ENCODE measurements around the gene RTN4RL1.

DNA sequence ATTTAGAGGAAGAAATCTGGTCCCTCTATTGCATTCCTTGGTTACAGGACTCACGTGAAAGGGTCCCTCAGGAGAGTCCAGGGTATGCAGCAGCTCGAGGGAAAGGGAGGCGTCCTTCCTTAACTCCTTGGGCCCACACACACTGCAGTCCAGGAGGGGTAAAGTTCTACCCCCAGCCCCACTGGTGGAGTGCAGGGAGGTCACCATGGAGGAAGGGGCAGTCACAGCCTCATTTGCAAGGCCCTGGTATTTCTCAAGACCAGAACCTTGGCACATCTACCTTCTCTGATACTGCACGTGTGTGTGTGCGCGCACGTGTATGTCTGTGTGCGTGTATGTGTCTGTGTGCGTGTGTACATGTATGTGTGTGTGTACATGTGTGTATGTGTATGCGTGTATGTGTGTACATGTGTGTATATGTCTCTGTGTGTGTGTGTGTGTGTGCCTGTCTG is 40.8 kb upstream of the RTN4RL1 start:
- peak in 1 of 2 donors; percentile 46 for TF ChIP-seq EP300 (IDR thresholded peaks at IDR 0.05)
- TF ChIP-seq, protein P1, sequence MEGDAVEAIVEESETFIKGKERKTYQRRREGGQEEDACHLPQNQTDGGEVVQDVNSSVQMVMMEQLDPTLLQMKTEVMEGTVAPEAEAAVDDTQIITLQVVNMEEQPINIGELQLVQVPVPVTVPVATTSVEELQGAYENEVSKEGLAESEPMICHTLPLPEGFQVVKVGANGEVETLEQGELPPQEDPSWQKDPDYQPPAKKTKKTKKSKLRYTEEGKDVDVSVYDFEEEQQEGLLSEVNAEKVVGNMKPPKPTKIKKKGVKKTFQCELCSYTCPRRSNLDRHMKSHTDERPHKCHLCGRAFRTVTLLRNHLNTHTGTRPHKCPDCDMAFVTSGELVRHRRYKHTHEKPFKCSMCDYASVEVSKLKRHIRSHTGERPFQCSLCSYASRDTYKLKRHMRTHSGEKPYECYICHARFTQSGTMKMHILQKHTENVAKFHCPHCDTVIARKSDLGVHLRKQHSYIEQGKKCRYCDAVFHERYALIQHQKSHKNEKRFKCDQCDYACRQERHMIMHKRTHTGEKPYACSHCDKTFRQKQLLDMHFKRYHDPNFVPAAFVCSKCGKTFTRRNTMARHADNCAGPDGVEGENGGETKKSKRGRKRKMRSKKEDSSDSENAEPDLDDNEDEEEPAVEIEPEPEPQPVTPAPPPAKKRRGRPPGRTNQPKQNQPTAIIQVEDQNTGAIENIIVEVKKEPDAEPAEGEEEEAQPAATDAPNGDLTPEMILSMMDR (IDR thresholded peaks at IDR 0.05): no peak
- TF ChIP-seq POLR2A (IDR thresholded peaks at IDR 0.05): no peak

Measured in tibial nerve (tissue), 4 donors.